Keratinocyte (primary cell): Measurements from ENCODE around the gene MX2. TPM values are rescaled to one million over a fixed set of nuclear protein-coding genes. Genes with fewer than 3 reads are reported as not detected.

Source experiments
- DNase-seq: peaks from one replicate; pipeline ENCODE4 v3.0.0-alpha.2; 2011; ENCODE audit warnings: low read depth, missing footprints, low spot score
- FAIRE-seq: peaks from 2 replicates; lab custom pipeline; 2011; peaks lifted over from hg19 to GRCh38; lab: Jason Lieb, UNC
- H2AFZ ChIP-seq: 2 replicates; pipeline ENCODE4 v1.6.0; 2012; ENCODE audit warnings: low read length, control low read depth, inconsistent platforms; ENCODE audit not compliant: control insufficient read depth
- H3K27ac ChIP-seq: 2 replicates; pipeline ENCODE4 v1.5.1; 2011; ENCODE audit warnings: low read length; ENCODE audit not compliant: control insufficient read depth, insufficient read depth
- H3K27me3 ChIP-seq: 3 replicates; pipeline ENCODE4 v1.6.0; 2011; ENCODE audit warnings: low read length; ENCODE audit not compliant: control insufficient read depth, insufficient read depth; ENCODE audit errors: extremely low read depth
- H3K36me3 ChIP-seq, 2 experiments: 2 replicates in 1 of 2; 3 replicates in 1 of 2; pipeline ENCODE4 v1.5.1; 2011; ENCODE audit warnings: low read length in 2 of 2, mild to moderate bottlenecking in 1 of 2; ENCODE audit not compliant: control insufficient read depth in 2 of 2, insufficient read depth in 2 of 2; ENCODE audit errors: extremely low read depth in 1 of 2
- H3K4me1 ChIP-seq: 3 replicates; pipeline ENCODE4 v1.5.1; 2011; ENCODE audit warnings: low read length; ENCODE audit not compliant: control insufficient read depth, insufficient read depth; ENCODE audit errors: extremely low read depth
- H3K4me2 ChIP-seq: 3 replicates; pipeline ENCODE4 v1.6.0; 2011; ENCODE audit warnings: low read depth, low read length; ENCODE audit not compliant: control insufficient read depth, insufficient read depth; ENCODE audit errors: extremely low read depth
- H3K4me3 ChIP-seq, 3 experiments: fragments of 200-600 bp in 1 of 3; sonication (generic) in 1 of 3; 2 replicates in 2 of 3; 3 replicates in 1 of 3; pipeline ENCODE4 v1.5.1; 2011 to 2016; ENCODE audit warnings: low read length in 3 of 3, mild to moderate bottlenecking in 3 of 3, control low read depth in 2 of 3, inconsistent platforms in 1 of 3, low read depth in 1 of 3, mixed read lengths in 1 of 3, mixed run types in 1 of 3, moderate library complexity in 1 of 3; ENCODE audit not compliant: control insufficient read depth in 2 of 3, insufficient read depth in 2 of 3; ENCODE audit errors: extremely low read depth in 1 of 3
- H3K79me2 ChIP-seq: 2 replicates; pipeline ENCODE4 v1.6.0; 2012; ENCODE audit warnings: low read length; ENCODE audit not compliant: control insufficient read depth, insufficient read depth
- H3K9ac ChIP-seq: 3 replicates; pipeline ENCODE4 v1.6.0; 2011; ENCODE audit warnings: low read length; ENCODE audit not compliant: control insufficient read depth, insufficient read depth; ENCODE audit errors: extremely low read depth
- H3K9me1 ChIP-seq: 3 replicates; pipeline ENCODE4 v1.6.0; 2011; ENCODE audit warnings: low read length; ENCODE audit not compliant: control insufficient read depth, insufficient read depth; ENCODE audit errors: extremely low read depth
- H3K9me3 ChIP-seq: 2 replicates; pipeline ENCODE4 v1.5.1; 2012; ENCODE audit warnings: low read depth, low read length; ENCODE audit not compliant: control insufficient read depth
- H4K20me1 ChIP-seq: 3 replicates; pipeline ENCODE4 v1.6.0; 2011; ENCODE audit warnings: low read length; ENCODE audit not compliant: control insufficient read depth, insufficient read depth; ENCODE audit errors: extremely low read depth
- EZH2 ChIP-seq: IDR thresholded peaks from one replicate; pipeline ENCODE4 v1.6.1; 2012; ENCODE audit warnings: inconsistent platforms, mild to moderate bottlenecking, low read length, moderate library complexity
- dilution Hi-C: fragments of 300-500 bp; cut with MboI; formaldehyde crosslinking; loops from one replicate; pipeline ENCODE4 v1.7.0; 2020; ENCODE audit warnings: low sequenced_read_pairs; ENCODE audit not compliant: extremely low pct_ligation_motif_present
- polyA plus RNA-seq, 5 experiments: library from polyadenylated mRNA; depleted of rRNA in 3 of 5; stranded (reverse) in 3 of 5; stranded (forward) in 1 of 5; unstranded in 1 of 5; fragments of >200 nt; gene quantifications; 1 replicate in 1 of 5; 2 replicates in 3 of 5; 3 replicates in 1 of 5; pipeline versions ENCODE4 v1.2.1 to v1.2.3, GENCODE V29; 2011 to 2012; ENCODE audit warnings: missing spikeins in 2 of 5, low read depth in 1 of 5, low replicate concordance in 1 of 5
- TF ChIP-seq, protein P1 (sequence below), 3 experiments: IDR thresholded peaks in 1 of 3; conservative IDR thresholded peaks in 1 of 3; optimal IDR thresholded peaks in 1 of 3; 2 replicates in 2 of 3; 3 replicates in 1 of 3; pipeline versions ENCODE3 to v1.5.1; 2011; ENCODE audit warnings: low read length in 3 of 3, mild to moderate bottlenecking in 3 of 3, moderate library complexity in 2 of 3, control low read depth in 1 of 3, inconsistent platforms in 1 of 3; ENCODE audit not compliant: insufficient read depth in 2 of 3; ENCODE audit errors: extremely low read depth in 1 of 3

Gene MX2
- polyA plus RNA-seq, 1 donor (not counting 4 experiments of a cell fraction or from before 2014, with no cell fraction given) = 7.1 TPM

DNA sequence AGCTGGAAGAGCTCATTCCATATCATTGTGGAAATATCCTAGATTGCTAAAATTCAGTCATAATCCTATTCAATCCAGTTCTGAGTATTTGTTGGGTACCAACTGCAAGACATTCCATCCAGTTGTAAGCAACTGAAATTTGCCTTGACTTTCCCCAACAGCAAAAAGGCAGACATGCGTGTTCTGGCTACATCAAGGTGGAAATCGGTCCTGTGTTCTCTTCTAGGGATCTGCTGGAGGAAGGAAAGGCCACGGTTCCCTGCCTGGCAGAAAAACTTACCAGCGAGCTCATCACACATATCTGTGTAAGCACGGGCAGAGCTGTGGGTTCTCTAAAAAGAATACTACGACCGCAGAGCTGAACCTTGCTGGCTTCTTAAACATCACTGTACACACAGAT is 81.7 kb downstream of the MX2 start:
- dilution Hi-C loops = no loop called here
- Histone ChIP-seq H3K4me1 (no peaks in the 10 kb centered on the region), H3K4me2 (no peak overlapping the region), H3K9me3 (no peaks in the 10 kb centered on the region), H3K9me1 (no peaks in the 10 kb centered on the region), H3K27ac (no peak overlapping the region), H3K27me3 (no peaks in the 10 kb centered on the region), H3K9ac (no peak overlapping the region), H4K20me1 (no peaks in the 10 kb centered on the region), H3K4me3 (no peak overlapping the region), H3K79me2 (no peaks in the 10 kb centered on the region), H2AFZ (no peak overlapping the region), H3K36me3 (peaks cover 12 to 50% of the 10 kb centered on the region in 2 experiments)
- FAIRE-seq (no peak), DNase-seq (no peak)
- TF ChIP-seq EZH2 = no peak
- TF ChIP-seq, protein P1, sequence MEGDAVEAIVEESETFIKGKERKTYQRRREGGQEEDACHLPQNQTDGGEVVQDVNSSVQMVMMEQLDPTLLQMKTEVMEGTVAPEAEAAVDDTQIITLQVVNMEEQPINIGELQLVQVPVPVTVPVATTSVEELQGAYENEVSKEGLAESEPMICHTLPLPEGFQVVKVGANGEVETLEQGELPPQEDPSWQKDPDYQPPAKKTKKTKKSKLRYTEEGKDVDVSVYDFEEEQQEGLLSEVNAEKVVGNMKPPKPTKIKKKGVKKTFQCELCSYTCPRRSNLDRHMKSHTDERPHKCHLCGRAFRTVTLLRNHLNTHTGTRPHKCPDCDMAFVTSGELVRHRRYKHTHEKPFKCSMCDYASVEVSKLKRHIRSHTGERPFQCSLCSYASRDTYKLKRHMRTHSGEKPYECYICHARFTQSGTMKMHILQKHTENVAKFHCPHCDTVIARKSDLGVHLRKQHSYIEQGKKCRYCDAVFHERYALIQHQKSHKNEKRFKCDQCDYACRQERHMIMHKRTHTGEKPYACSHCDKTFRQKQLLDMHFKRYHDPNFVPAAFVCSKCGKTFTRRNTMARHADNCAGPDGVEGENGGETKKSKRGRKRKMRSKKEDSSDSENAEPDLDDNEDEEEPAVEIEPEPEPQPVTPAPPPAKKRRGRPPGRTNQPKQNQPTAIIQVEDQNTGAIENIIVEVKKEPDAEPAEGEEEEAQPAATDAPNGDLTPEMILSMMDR (optimal IDR thresholded peaks at IDR 0.05 in 1 of 3, IDR thresholded peaks at IDR 0.05 in 1 of 3, conservative IDR thresholded peaks at IDR 0.05 in 1 of 3; ENCODE audit: extremely low read depth in 1 of 3, insufficient read depth in 2 of 3, low read length in 3 of 3) = no peak

- no peaks in the 10 kb centered on the region for H3K9me3 ChIP-seq
- H3K9me1 ChIP-seq = no peaks in the 10 kb centered on the region
- DNase-seq (no peak), FAIRE-seq (no peak)
- H4K20me1 ChIP-seq = no peaks in the 10 kb centered on the region
- dilution Hi-C loops = no loop called here
- peaks cover 12 to 50% of the 10 kb centered on the region in 2 experiments for H3K36me3 ChIP-seq
- TF ChIP-seq, protein P1 (optimal IDR thresholded peaks at IDR 0.05 in 1 of 3, IDR thresholded peaks at IDR 0.05 in 1 of 3, conservative IDR thresholded peaks at IDR 0.05 in 1 of 3; ENCODE audit: extremely low read depth in 1 of 3, insufficient read depth in 2 of 3, low read length in 3 of 3) = no peak
- no peak for TF ChIP-seq EZH2
- H3K9ac ChIP-seq = no peak overlapping the region
- H3K27me3 ChIP-seq = no peaks in the 10 kb centered on the region
- no peak overlapping the region for H3K4me3 ChIP-seq
- H3K27ac ChIP-seq = no peak overlapping the region
- no peaks in the 10 kb centered on the region for H3K4me1 ChIP-seq
- H2AFZ ChIP-seq = no peak overlapping the region
- H3K4me2 ChIP-seq = no peak overlapping the region
- no peaks in the 10 kb centered on the region for H3K79me2 ChIP-seq
These were observed 83.1 kb downstream of the MX2 start for GRCh38 chr21:41444703-41445464.
